Body of pancreas (tissue), 4 donors: ENCODE results near the gene DSE. TPM values are rescaled to one million over a fixed set of nuclear protein-coding genes. Genes with fewer than 3 reads are reported as not detected.

ENCODE experiments used
- ATAC-seq: fragments of 150-250 bp; one replicate; pipeline ENCODE4 v1.9.1; 2016
- DNase-seq, 4 donors: peaks; one replicate each; pipeline ENCODE4 v3.0.0-alpha.2; 2019
- H3K27ac ChIP-seq, 4 donors: fragments of 200-600 bp; sonication (generic); 1 replicate in 3 of 4; 2 replicates in 1 of 4; pipeline versions ENCODE4 v1.5.1 to v1.6.1; 2016 to 2019; ENCODE audit warnings: mild to moderate bottlenecking in 1 of 4, mixed read lengths in 1 of 4, moderate library complexity in 1 of 4
- H3K27me3 ChIP-seq, 2 donors: fragments of 200-600 bp; sonication (generic); one replicate each; pipeline ENCODE4 v1.6.0; 2016; ENCODE audit warnings: mild to moderate bottlenecking in 1 of 2
- H3K36me3 ChIP-seq, 2 donors: fragments of 200-600 bp; sonication (generic); replicated peaks in 1 of 2; 2 replicates each; pipeline ENCODE4 v1.5.1; 2016; ENCODE audit warnings: low read depth in 2 of 2; ENCODE audit not compliant: insufficient read depth in 1 of 2
- H3K4me1 ChIP-seq: fragments of 200-600 bp; sonication (generic); one replicate; pipeline ENCODE4 v1.6.0; 2016
- H3K4me3 ChIP-seq, 2 donors: fragments of 200-600 bp; sonication (generic); 1 replicate in 1 of 2; 2 replicates in 1 of 2; pipeline ENCODE4 v1.5.1; 2016 to 2019
- H3K9me3 ChIP-seq, 3 donors: fragments of 200-600 bp; sonication (generic); 1 replicate in 2 of 3; 2 replicates in 1 of 3; pipeline ENCODE4 v1.5.1; 2016
- CTCF ChIP-seq, 7 experiments: fragments of 450-650 bp in 4 of 7; fragments of 200-600 bp in 3 of 7; sonication (generic) in 3 of 7; IDR thresholded peaks; one replicate each; pipeline ENCODE4 v1.5.1; 2016 to 2019; ENCODE audit warnings: antibody characterized with exemption in 7 of 7
- POLR2A ChIP-seq, 3 donors: fragments of 450-650 bp; IDR thresholded peaks; one replicate each; pipeline ENCODE4 v1.6.1; 2016; ENCODE audit warnings: antibody characterized with exemption in 3 of 3, mild to moderate bottlenecking in 2 of 3
- WGBS, 2 donors: methylation state at CpG; one replicate each; pipeline ENCODE4 v1.1.5; 2017; 5-methylcytosine and 5-hydroxymethylcytosine counted together
- intact Hi-C: fragments of 100-400 bp; cut with DNase I; formaldehyde crosslinking; loops from one replicate; pipeline ENCODE4 v1.15.1; 2023
- total RNA-seq, 2 donors: library from RNA; depleted of rRNA; stranded (reverse); fragments of >200 nt; gene quantifications; one replicate each; pipeline ENCODE4 v1.1.0, GENCODE V29; 2016

Gene DSE
- total RNA-seq, 2 donors from 2014 or later, result 8.6 to 14.0 TPM

- no peaks in the 10 kb centered on the region for H3K27me3 ChIP-seq
- WGBS, 2 donors, result 73 to 76% methylated on average over 1 of the region's 1 CpG
- intact Hi-C loops, result no loop called here
- DNase-seq (no peak), ATAC-seq (no peak)
- no peak overlapping the region for H3K27ac ChIP-seq
- H3K4me1 ChIP-seq, result no peaks in the 10 kb centered on the region
- no peaks in the 10 kb centered on the region for H3K9me3 ChIP-seq
- H3K4me3 ChIP-seq, result no peak overlapping the region
- no peaks in the 10 kb centered on the region for H3K36me3 ChIP-seq
- TF ChIP-seq CTCF (IDR thresholded peaks at IDR 0.05) (no peak), POLR2A (IDR thresholded peaks at IDR 0.05) (no peak)
These were observed 73.8 kb downstream of the DSE start for GRCh38 chr6:116444575-116444974.

GRCh38 chr6:116445102-116445501 is 74.4 kb downstream of the DSE start:
- no peak for TF ChIP-seq POLR2A (IDR thresholded peaks at IDR 0.05)
- no peak for TF ChIP-seq CTCF (IDR thresholded peaks at IDR 0.05)
- H3K27me3 ChIP-seq, result no peaks in the 10 kb centered on the region
- WGBS, 2 donors, result 58 to 63% methylated on average over 5 of the region's 5 CpGs
- no peak overlapping the region for H3K27ac ChIP-seq
- H3K4me3 ChIP-seq, result no peak overlapping the region
- no peak for ATAC-seq
- no peak for DNase-seq
- H3K4me1 ChIP-seq, result no peaks in the 10 kb centered on the region
- H3K36me3 ChIP-seq, result no peaks in the 10 kb centered on the region
- no peaks in the 10 kb centered on the region for H3K9me3 ChIP-seq
- intact Hi-C loops, result no loop called here

- Histone ChIP-seq H3K36me3 (no peaks in the 10 kb centered on the region), H3K27me3 (no peaks in the 10 kb centered on the region), H3K4me1 (peaks cover 8% of the 10 kb centered on the region), H3K4me3 (no peak overlapping the region), H3K27ac (no peak overlapping the region), H3K9me3 (no peaks in the 10 kb centered on the region)
- no peak for ATAC-seq
- intact Hi-C loops, result no loop called here
- TF ChIP-seq POLR2A (IDR thresholded peaks at IDR 0.05) (no peak), CTCF (IDR thresholded peaks at IDR 0.05) (no peak)
- no peak for DNase-seq
- 72 to 76% methylated on average over 1 of the region's 1 CpG for WGBS, 2 donors
These were observed 75.7 kb downstream of the DSE start for GRCh38 chr6:116446399-116446798.

- intact Hi-C loops, result no loop called here
- Histone ChIP-seq H3K27me3 (no peaks in the 10 kb centered on the region), H3K4me3 (no peak overlapping the region), H3K4me1 (peaks cover 11% of the 10 kb centered on the region), H3K27ac (peak overlapping the region in 1 of 4 donors; percentile 39), H3K36me3 (no peaks in the 10 kb centered on the region), H3K9me3 (no peaks in the 10 kb centered on the region)
- no peak for TF ChIP-seq CTCF (IDR thresholded peaks at IDR 0.05)
- no peak for TF ChIP-seq POLR2A (IDR thresholded peaks at IDR 0.05)
- DNase-seq, result no peak
- 46 to 62% methylated on average over 3 of the region's 3 CpGs for WGBS, 2 donors
- ATAC-seq, result no peak
These were observed 76.3 kb downstream of the DSE start for GRCh38 chr6:116447052-116447451.

GRCh38 chr6:116447496-116448011 is 76.8 kb downstream of the DSE start:
- DNase-seq, result peak in 2 of 4 donors; percentile 7 to 59
- ATAC-seq, result no peak

More at GRCh38 chr6:116447496-116448011, 76.8 kb downstream of the DSE start:
- intact Hi-C loops, result no loop called here
- H3K4me1 ChIP-seq, result peaks cover 11% of the 10 kb centered on the region
- no peaks in the 10 kb centered on the region for H3K27me3 ChIP-seq
- H3K9me3 ChIP-seq, result no peaks in the 10 kb centered on the region
- H3K27ac ChIP-seq, result no peak overlapping the region
- 17 to 23% methylated on average over 2 of the region's 2 CpGs for WGBS, 2 donors
- H3K36me3 ChIP-seq, result no peaks in the 10 kb centered on the region
- H3K4me3 ChIP-seq, result no peak overlapping the region
- TF ChIP-seq CTCF (IDR thresholded peaks at IDR 0.05) (no peak), POLR2A (IDR thresholded peaks at IDR 0.05) (no peak)
